Body of pancreas (tissue), 4 donors: ENCODE data around the gene ENPP3. TPM values are rescaled to one million over a fixed set of nuclear protein-coding genes. Genes with fewer than 3 reads are reported as not detected.

Experiments
- ATAC-seq: fragments of 150-250 bp; one replicate; pipeline ENCODE4 v1.9.1; 2016
- DNase-seq, 4 donors: peaks; one replicate each; pipeline ENCODE4 v3.0.0-alpha.2; 2019
- H3K27ac ChIP-seq, 4 donors: fragments of 200-600 bp; sonication (generic); 1 replicate in 3 of 4; 2 replicates in 1 of 4; pipeline versions ENCODE4 v1.5.1 to v1.6.1; 2016 to 2019; ENCODE audit warnings: mild to moderate bottlenecking in 1 of 4, mixed read lengths in 1 of 4, moderate library complexity in 1 of 4
- H3K27me3 ChIP-seq, 2 donors: fragments of 200-600 bp; sonication (generic); one replicate each; pipeline ENCODE4 v1.6.0; 2016; ENCODE audit warnings: mild to moderate bottlenecking in 1 of 2
- H3K36me3 ChIP-seq, 2 donors: fragments of 200-600 bp; sonication (generic); replicated peaks in 1 of 2; 2 replicates each; pipeline ENCODE4 v1.5.1; 2016; ENCODE audit warnings: low read depth in 2 of 2; ENCODE audit not compliant: insufficient read depth in 1 of 2
- H3K4me1 ChIP-seq: fragments of 200-600 bp; sonication (generic); one replicate; pipeline ENCODE4 v1.6.0; 2016
- H3K4me3 ChIP-seq, 2 donors: fragments of 200-600 bp; sonication (generic); 1 replicate in 1 of 2; 2 replicates in 1 of 2; pipeline ENCODE4 v1.5.1; 2016 to 2019
- H3K9me3 ChIP-seq, 3 donors: fragments of 200-600 bp; sonication (generic); 1 replicate in 2 of 3; 2 replicates in 1 of 3; pipeline ENCODE4 v1.5.1; 2016
- CTCF ChIP-seq, 7 experiments: fragments of 450-650 bp in 4 of 7; fragments of 200-600 bp in 3 of 7; sonication (generic) in 3 of 7; IDR thresholded peaks; one replicate each; pipeline ENCODE4 v1.5.1; 2016 to 2019; ENCODE audit warnings: antibody characterized with exemption in 7 of 7
- POLR2A ChIP-seq, 3 donors: fragments of 450-650 bp; IDR thresholded peaks; one replicate each; pipeline ENCODE4 v1.6.1; 2016; ENCODE audit warnings: antibody characterized with exemption in 3 of 3, mild to moderate bottlenecking in 2 of 3
- WGBS, 2 donors: methylation state at CpG; one replicate each; pipeline ENCODE4 v1.1.5; 2017; 5-methylcytosine and 5-hydroxymethylcytosine counted together
- intact Hi-C: fragments of 100-400 bp; cut with DNase I; formaldehyde crosslinking; loops from one replicate; pipeline ENCODE4 v1.15.1; 2023
- total RNA-seq, 2 donors: library from RNA; depleted of rRNA; stranded (reverse); fragments of >200 nt; gene quantifications; one replicate each; pipeline ENCODE4 v1.1.0, GENCODE V29; 2016

The ENPP3 gene
- total RNA-seq, 2 donors from 2014 or later, result 0.26 TPM; not detected in 1

GRCh38 chr6:131781687-131782086 is 144.6 kb downstream of the ENPP3 start:
- 62 to 73% methylated on average over 3 of the region's 3 CpGs for WGBS, 2 donors
- Histone ChIP-seq H3K36me3 (no peaks in the 10 kb centered on the region), H3K9me3 (no peaks in the 10 kb centered on the region), H3K4me1 (no peaks in the 10 kb centered on the region), H3K27ac (no peak overlapping the region), H3K4me3 (no peak overlapping the region), H3K27me3 (no peaks in the 10 kb centered on the region)
- TF ChIP-seq POLR2A (IDR thresholded peaks at IDR 0.05), result no peak
- no peak for ATAC-seq
- DNase-seq, result no peak
- intact Hi-C loops, result loop anchor here (10.0 kb wide), 1 partner anchor 133 kb away; no protein-coding TSS in a partner anchor

GRCh38 chr6:131782764-131783163 is 145.7 kb downstream of the ENPP3 start:
- Histone ChIP-seq H3K4me1 (peaks cover under 1% of the 10 kb centered on the region), H3K36me3 (no peaks in the 10 kb centered on the region), H3K27ac (no peak overlapping the region), H3K27me3 (no peaks in the 10 kb centered on the region), H3K4me3 (no peak overlapping the region), H3K9me3 (no peaks in the 10 kb centered on the region)
- TF ChIP-seq CTCF (IDR thresholded peaks at IDR 0.05), result peak; percentile 22 to 74 (median 60)
- TF ChIP-seq POLR2A (IDR thresholded peaks at IDR 0.05), result no peak
- DNase-seq (peak; percentile 38 to 59 (median 50)), ATAC-seq (peak; percentile 77)
- intact Hi-C loops, result loop anchor here (10.0 kb wide), 1 partner anchor 132 kb away; no protein-coding TSS in a partner anchor
- WGBS, 2 donors, result 68 to 75% methylated on average over 1 of the region's 1 CpG

- Histone ChIP-seq H3K4me1 (peaks cover 7% of the 10 kb centered on the region), H3K9me3 (no peaks in the 10 kb centered on the region), H3K27ac (no peak overlapping the region), H3K36me3 (no peaks in the 10 kb centered on the region), H3K4me3 (no peak overlapping the region), H3K27me3 (no peaks in the 10 kb centered on the region)
- DNase-seq (no peak), ATAC-seq (no peak)
- TF ChIP-seq POLR2A (IDR thresholded peaks at IDR 0.05) (no peak), CTCF (IDR thresholded peaks at IDR 0.05) (no peak)
- 67 to 87% methylated on average over 1 of the region's 1 CpG for WGBS, 2 donors
- intact Hi-C loops, result loop anchor here (10.0 kb wide), 1 partner anchor 130 kb away; no protein-coding TSS in a partner anchor
Observed at GRCh38 chr6:131784561-131784960, 147.5 kb downstream of the ENPP3 start.

- TF ChIP-seq CTCF (IDR thresholded peaks at IDR 0.05) (no peak), POLR2A (IDR thresholded peaks at IDR 0.05) (no peak)
- DNase-seq (no peak), ATAC-seq (no peak)
- intact Hi-C loops, result loop anchor here (10.0 kb wide), 1 partner anchor 128 kb away; no protein-coding TSS in a partner anchor
- Histone ChIP-seq H3K9me3 (no peaks in the 10 kb centered on the region), H3K36me3 (no peaks in the 10 kb centered on the region), H3K4me1 (peaks cover 7% of the 10 kb centered on the region), H3K27me3 (no peaks in the 10 kb centered on the region), H3K27ac (no peak overlapping the region), H3K4me3 (no peak overlapping the region)
Observed at GRCh38 chr6:131787079-131787478, 150.0 kb downstream of the ENPP3 start.

GRCh38 chr6:131787766-131788712 is 150.9 kb downstream of the ENPP3 start:
- Histone ChIP-seq H3K4me1 (peaks cover 7% of the 10 kb centered on the region), H3K9me3 (no peaks in the 10 kb centered on the region), H3K4me3 (no peak overlapping the region), H3K27ac (peak overlapping the region in 1 of 4 donors; percentile 16), H3K27me3 (no peaks in the 10 kb centered on the region), H3K36me3 (no peaks in the 10 kb centered on the region)
- ATAC-seq, result peak; percentile 47
- WGBS, 2 donors, result 42 to 47% methylated on average over 8 of the region's 8 CpGs
- intact Hi-C loops, result loop anchor here (10.0 kb wide), 1 partner anchor 127 kb away; no protein-coding TSS in a partner anchor
- TF ChIP-seq POLR2A (IDR thresholded peaks at IDR 0.05) (no peak), CTCF (IDR thresholded peaks at IDR 0.05) (peak in 1 of 7 experiments; percentile 30)
- DNase-seq, result peak in 3 of 4 donors; percentile 10 to 37 (median 15)
